Stimulated activated naive CD4-positive, alpha-beta T cell treated with Interleukin-2 at 50 U/mL for 16 hours (primary cell): Measurements from ENCODE around the gene MAML2.
"Not testable (repeated sequence)": the region's sequence is repeated elsewhere in the genome, so short reads cannot be mapped to it uniquely, and the experiment has no call there.

Experiments
- DNase-seq: peaks from one replicate; lab custom pipeline; 2025; lab: John Stamatoyannopoulos, UW

MAML2 gene

GRCh38 chr11:96185220-96185768 is 157.7 kb downstream of the MAML2 start:
- no peak for DNase-seq

DNA sequence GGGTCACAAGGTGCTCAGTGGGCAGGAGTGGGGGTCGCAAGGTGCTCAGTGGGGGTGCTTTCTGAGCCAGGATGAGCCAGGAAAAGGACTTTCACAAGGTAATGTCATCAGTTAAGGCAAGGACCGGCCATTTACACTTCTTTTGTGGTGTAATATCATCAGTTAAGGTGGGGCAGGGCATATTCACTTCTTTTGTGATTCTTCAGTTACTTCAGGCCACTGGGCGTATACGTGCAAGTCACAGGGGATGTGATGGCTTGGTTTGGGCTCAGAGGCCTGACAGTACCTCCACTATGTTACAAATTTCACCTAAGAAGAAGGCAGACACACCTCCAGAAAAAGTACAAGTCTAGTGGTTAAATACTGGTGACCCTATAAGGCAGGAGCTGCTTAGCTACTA is 162.1 kb downstream of the MAML2 start:
- DNase-seq: not testable (repeated sequence)

DNA sequence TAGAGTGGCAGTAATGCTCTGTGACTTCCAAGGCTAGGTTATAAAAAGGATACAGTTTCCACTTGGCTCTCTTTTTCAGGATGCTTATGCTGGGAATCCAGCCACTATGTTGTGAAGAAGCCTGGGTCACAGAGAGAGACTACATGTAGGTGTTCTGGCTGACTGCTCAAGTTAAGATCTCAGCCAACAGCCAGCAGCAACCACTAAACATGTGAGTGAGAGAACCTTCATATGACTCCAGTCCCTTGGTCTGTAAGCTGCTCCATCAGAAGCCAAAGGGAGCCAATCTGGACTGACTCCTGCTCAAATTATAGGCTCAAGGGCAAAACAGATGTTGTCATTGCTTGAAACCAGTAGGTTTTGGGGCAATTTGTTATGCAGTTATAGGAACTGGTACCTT is 162.7 kb downstream of the MAML2 start:
- DNase-seq: no peak

DNA sequence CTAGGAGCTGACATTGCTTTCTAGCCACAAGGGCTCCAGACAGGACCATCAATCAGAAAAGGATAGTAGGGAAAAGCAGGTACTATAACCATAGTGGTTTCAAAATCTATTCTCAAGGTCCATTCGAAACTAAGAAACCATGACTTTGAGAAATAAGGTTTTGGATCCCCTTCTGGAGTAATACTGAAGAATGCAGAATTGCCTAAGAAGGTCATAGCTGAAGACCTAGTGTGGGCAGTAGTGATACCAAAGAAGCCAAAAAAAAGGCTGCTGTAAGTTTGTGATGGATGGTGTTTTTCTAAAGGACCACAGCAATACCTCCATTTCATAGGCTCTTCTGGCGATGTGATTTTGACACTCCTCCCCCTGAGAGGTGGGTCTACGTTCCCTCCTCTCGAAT is 163.1 kb downstream of the MAML2 start:
- DNase-seq: no peak

DNA sequence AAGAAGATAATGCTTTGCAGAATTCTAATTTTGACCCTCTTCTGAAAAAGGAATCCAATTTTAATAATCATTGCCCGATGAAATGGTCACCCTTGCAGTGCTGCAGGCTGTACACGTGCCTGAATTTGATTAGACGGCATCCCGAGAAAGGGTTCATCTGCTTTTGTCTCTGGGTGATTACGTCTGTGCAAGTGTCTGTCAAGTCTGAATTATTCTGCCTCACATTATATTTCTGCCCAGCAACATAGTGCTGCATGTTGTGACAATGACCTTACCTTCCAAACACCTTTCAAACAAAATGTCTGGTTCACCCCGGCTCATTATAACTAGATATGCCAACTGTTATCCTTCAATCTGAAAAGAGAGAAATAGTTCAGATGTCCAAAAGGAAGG is 164.1 kb downstream of the MAML2 start:
- no peak for DNase-seq

- no peak for DNase-seq
Measured at GRCh38 chr11:96178049-96178886, 164.7 kb downstream of the MAML2 start.

GRCh38 chr11:96177146-96177545 is 165.8 kb downstream of the MAML2 start:
- DNase-seq: no peak

- no peak for DNase-seq
Measured at GRCh38 chr11:96173906-96174305, 169.1 kb downstream of the MAML2 start.

GRCh38 chr11:96173422-96173821 is 169.6 kb downstream of the MAML2 start:
- DNase-seq: no peak

- no peak for DNase-seq
Measured at GRCh38 chr11:96172604-96173003, 170.4 kb downstream of the MAML2 start.

GRCh38 chr11:96169250-96169649 is 173.7 kb downstream of the MAML2 start:
- no peak for DNase-seq

GRCh38 chr11:96168623-96169022 is 174.4 kb downstream of the MAML2 start:
- DNase-seq: peak; percentile 2

DNA sequence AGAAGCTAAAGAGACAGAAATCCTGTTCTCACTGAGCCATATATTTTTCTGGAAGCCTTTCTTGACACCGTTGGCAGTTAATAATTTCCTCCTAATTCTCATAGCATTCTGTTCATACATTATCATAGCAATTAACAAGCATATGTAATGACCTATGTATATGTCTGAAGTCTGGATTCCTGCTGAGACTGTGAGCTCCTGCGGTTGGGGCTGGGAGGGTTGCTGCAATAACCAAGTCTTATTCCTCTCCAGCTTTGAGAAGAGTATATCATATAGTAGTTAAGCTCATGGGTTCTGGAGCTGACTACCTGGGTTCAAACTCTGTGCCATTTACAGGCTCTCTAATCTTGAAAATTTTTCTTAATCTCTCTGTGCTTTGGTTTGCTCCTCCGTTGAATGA is 175.2 kb downstream of the MAML2 start:
- DNase-seq: no peak

DNA sequence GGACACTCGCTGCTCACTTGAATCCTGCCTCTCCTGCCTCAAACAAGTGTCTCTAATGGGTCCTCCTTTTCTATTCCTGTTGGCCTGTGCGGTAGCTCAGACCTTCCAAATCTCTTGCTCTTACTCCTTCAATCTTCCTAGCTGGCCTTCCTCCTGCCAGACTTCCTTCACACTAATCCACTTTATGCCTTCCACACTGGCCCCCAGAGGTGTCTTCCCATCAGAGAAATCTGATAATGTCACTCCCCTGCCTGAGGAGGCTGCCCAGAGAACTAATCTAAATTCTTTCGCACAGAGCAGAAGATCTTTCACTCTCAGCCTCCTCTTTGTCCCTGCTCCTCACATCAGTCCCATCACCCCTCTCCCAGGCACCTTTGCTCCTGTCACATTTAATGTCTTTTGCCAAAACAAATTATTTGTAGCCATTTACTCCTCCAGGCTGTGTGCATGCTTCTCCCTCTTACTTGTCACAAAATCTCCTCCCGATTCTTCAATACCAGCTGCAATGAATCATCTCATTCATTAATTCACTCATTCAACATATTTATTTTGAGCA is 175.7 kb downstream of the MAML2 start:
- DNase-seq: no peak

GRCh38 chr11:96162816-96163499 is 180.0 kb downstream of the MAML2 start:
- DNase-seq: no peak

GRCh38 chr11:96161307-96162089 is 181.5 kb downstream of the MAML2 start:
- DNase-seq: no peak

DNA sequence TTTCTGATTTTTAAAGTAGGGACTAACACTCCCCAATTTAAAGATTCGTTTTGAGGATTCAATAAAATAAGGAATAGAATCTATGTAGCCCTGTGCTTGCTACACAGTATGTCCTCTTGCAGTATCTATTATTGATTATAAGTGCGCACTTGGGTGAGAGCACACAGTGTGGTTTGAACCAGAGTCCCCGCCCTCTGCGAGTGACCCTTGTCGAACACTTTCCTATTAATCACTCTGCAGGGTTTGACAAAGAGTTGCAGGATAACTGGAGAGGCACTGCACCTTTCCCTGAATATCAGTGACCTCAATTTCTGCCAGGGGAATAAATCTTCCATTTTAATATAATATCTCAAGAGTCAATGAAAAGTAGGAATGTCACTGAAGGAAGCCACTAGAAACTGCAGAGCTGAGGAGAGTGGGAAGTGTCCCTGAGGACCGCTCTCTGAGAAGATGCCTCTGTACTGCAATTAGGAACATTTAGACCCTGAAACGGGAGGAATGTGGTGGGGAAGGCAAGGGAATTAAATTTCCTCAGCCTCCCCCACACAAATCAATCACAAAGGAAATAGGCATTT is 182.2 kb downstream of the MAML2 start:
- DNase-seq: no peak

- no peak for DNase-seq
Measured at GRCh38 chr11:96159968-96160367, 183.0 kb downstream of the MAML2 start.

- DNase-seq: no peak
Measured at GRCh38 chr11:96158126-96158525, 184.9 kb downstream of the MAML2 start.

GRCh38 chr11:96157517-96157873 is 185.5 kb downstream of the MAML2 start:
- no peak for DNase-seq

DNA sequence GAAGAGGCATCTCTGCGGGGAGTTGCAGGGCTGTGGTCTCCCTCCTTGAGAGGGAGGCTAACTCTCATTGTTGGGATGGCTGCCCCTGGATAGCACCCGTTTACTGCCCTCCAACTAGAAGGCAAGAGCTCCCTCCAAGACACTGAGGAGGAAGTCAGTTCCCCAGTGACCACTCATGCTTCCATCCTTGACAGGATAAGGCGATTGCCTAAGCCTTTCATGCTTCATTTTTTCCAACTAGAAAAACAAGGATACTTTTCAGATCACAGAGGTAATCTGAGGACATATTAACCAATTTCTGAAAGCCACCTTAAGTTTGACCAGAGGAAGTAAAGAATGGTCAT is 186.6 kb downstream of the MAML2 start:
- DNase-seq: no peak
